NOMO-1 treated with DMSO at 0.1 percent for 48 hours (cell line): ENCODE data around the gene ANAPC4.

Source experiments
- DNase-seq: peaks from one replicate; lab custom pipeline; 2025; ENCODE audit not compliant: unreplicated experiment; lab: John Stamatoyannopoulos, UW

The ANAPC4 gene

DNA sequence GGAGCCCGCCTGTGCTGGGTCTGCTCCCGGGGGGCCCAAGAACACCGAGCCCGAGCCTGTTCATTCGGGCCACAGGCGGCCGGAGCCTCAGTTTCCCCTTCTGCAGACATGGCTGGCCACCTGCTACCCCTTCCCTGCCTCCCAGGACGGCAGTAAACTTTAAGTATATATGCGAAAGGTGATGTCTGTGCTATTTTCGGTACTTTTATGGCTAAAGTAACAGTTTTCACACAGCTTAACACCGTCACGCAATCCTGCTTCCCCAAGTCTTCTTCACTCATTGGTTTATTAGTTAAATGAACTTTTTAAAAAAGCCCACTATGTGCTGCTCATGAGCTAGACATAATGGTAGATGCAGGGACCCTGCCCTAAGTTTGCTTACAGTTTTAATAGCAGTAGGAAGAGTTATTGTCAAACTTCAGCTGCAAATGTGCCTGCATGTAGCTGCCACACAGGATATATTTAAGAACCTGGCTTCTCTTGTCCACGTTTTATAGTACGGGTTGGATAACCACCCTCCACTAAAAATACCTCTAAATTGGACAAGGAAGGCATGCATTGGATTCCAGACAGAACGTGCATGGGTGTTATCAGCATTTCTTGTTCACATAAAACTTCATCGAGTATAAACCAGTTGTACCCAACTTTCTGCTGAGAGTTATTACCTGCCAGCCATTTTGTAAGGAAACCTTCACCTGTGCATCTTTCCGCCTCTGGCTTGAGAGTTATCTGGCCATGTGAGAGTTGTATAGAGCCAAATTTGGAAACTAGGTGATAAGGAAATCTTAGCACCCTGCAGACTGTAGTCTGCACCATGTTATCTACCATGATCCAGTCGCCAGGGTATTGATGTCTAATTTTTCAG, 741 bp downstream of the ANAPC4 start:
- peak; percentile 19 for DNase-seq

DNA sequence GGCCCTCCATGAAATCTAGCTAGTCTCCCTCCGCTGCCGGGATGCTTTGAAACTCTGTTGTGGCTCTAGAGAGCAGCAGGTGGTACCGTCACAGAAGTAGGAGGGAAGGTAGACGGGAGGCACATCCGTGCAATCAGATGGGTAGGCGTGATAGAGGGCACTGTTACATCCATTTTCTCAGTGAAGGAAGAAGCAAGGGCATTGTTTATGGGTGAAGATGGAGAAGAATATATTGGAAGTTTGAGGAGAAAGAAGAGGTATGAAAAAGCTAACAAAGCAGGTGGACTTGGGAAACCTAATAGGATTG, 1.3 kb downstream of the ANAPC4 start:
- no peak for DNase-seq

GRCh38 chr4:25379591-25379990, 2.5 kb downstream of the ANAPC4 start:
- DNase-seq, result no peak

GRCh38 chr4:25383647-25384046, 6.6 kb downstream of the ANAPC4 start:
- no peak for DNase-seq

- DNase-seq, result no peak
Observed at GRCh38 chr4:25386926-25387325, 9.9 kb downstream of the ANAPC4 start.

- DNase-seq, result no peak
Observed at GRCh38 chr4:25397305-25397704, 20.2 kb downstream of the ANAPC4 start.

GRCh38 chr4:25399510-25399909, 22.4 kb downstream of the ANAPC4 start:
- no peak for DNase-seq

DNA sequence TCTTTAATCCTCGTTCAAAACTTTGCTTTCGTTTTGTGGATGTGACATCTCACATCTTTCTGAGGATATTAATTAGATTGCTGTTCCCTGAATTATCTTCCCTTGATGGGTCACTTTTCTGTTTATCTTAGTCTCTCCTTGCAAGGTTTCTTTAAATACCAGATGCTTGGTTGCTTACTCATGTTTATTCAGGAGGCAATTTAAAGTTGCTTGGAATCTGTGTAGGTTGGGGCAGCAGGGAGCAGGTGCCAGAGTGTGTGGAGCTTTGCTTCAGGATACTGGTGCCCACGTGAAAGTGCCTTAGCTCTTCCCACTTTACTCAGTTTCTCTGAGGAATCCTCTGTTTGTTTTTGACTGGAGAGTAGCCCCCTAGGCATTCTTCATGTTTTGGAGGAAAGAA, 24.0 kb downstream of the ANAPC4 start:
- DNase-seq, result no peak

GRCh38 chr4:25402521-25402920, 25.5 kb downstream of the ANAPC4 start:
- no peak for DNase-seq

DNA sequence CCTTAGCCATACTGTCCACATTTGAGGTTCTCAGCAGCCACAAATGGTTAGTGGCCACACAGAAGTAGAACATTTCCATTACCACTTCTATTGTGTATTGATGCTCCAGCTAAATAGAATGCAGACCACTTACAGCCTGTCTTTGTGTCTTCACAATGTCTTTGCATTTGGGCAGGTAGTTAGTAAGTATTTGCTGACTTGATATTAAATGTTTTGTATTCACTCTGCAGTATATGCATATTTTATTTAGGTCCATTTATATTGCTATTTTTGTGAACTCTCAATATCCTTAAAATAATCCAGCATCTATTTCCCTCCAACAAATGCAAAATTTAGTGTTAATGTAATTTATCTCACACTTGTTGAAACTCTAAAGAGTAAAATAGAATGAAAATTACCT, 26.6 kb downstream of the ANAPC4 start:
- DNase-seq, result no peak

GRCh38 chr4:25405453-25405852, 28.4 kb downstream of the ANAPC4 start:
- no peak for DNase-seq

DNA sequence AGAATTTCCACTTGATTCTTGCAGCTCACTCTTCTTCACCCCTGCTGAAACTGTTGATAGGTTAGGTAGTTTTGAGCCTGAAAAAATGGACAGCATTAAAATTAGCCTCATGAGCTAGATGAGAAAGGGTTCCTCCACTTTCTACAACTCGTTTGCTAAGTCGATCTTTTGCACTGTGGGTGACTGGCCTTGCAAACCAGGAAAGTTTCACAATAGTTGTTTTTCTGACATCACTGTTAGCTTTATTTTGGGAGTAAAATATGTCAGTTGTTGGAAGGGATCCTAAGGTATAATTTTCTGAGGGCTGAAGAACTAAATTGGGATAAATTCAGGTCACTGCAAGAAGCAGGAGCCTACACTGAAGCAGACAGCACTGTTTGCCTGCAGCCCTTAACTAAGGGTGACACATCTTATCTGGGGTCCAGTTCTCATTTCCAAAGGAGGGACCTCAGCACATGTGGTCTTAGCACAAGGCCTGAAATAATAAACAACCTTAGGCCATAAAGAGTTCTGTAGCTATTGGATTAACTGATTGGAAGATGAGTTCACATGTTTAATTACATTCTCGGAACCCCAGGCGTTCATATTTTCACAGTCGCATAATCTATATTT, 29.1 kb downstream of the ANAPC4 start:
- no peak for DNase-seq

- no peak for DNase-seq
Observed at GRCh38 chr4:25410820-25411529, 33.9 kb downstream of the ANAPC4 start.

DNA sequence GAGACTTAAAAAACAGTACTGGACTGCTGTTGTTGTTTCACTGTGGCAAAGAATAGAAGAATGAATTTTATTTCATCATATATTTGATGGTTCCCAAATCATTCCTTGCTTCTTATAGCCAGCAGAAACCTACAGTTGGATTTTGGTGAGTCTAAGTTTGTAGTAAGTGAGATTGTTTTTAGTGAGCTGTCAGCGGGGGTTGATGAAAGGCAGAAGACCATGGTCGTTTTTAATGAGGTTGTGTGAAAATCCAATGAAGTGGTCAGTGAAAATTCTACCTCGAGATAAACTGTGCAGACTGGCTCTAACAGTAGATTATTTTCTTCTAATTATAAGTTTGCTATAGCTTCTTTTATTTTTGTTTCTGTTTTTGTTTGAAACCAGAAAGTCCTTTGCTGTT, 36.2 kb downstream of the ANAPC4 start:
- no peak for DNase-seq

DNA sequence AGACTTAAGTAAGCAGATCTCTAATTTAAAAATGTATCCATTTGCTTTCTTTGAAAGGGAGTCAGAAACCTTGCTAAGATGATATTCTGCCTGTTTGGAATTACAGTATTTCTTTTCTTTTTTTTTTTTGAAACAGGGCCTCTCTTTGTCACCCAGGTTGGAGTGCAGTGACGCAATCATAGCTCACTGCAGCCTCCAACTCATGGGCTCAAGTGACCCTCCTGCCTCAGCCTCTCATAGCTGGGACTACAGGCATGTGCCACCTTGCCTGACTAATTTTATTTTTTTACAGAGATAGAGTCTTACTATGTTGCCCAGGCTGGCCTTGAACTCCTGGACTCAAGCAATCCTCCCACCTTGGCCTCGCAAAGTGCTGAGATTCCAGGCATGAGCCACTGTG, 40.0 kb downstream of the ANAPC4 start:
- DNase-seq, result no peak

GRCh38 chr4:25420931-25421330, 43.9 kb downstream of the ANAPC4 start:
- DNase-seq, result no peak

DNA sequence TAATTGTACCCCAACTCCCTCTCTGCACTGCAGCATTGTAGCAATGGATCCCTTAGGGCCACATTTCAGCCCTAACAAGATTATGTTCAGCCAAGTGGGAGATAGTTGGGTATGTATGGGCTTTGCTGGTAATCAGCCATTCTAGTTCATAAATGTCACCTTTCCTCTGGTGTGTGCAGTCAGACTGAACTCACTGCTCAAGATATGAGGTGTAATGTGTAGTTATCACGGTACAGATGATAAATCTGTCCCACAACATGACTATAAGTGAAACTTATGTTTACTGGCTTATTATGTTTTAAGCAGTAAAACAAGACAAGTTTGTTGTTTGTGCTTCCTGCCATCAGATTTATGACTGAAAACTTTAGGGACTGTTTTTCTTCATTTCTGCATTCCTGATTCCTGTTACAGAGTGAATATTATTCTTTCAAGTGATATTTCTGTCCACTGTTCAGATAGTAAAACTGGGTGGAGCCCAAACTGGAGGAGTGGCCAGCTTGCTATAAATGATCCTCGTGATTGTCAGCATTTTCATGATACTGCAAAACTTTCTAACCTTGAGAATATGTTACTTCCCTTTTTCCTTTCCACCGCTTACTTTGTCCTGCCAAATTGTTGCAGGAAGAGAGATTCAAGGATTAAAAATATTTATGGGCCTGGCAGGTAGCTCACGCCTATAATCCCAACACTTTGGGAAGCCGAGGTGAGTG, 44.9 kb downstream of the ANAPC4 start:
- peak; percentile 41 for DNase-seq

DNA sequence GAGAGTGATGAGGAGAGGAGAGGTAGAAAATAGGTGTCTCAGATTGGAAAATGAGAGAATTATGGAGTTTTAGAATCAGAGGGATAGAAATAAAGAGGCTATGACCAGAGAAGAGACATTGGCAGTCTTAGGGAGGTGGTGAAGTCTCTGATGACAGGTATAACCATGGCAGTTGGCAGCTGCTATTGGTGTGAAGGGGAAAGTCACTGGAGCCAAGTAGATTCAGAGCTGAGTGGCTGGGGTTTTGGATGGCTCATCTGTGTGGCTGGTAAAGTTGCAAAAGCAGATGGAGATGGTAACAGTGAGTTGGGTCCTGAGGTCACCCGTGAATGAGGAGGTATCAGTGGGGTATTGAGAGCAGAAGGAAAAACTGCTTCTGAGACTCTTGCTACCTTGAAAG, 46.5 kb downstream of the ANAPC4 start:
- no peak for DNase-seq

DNA sequence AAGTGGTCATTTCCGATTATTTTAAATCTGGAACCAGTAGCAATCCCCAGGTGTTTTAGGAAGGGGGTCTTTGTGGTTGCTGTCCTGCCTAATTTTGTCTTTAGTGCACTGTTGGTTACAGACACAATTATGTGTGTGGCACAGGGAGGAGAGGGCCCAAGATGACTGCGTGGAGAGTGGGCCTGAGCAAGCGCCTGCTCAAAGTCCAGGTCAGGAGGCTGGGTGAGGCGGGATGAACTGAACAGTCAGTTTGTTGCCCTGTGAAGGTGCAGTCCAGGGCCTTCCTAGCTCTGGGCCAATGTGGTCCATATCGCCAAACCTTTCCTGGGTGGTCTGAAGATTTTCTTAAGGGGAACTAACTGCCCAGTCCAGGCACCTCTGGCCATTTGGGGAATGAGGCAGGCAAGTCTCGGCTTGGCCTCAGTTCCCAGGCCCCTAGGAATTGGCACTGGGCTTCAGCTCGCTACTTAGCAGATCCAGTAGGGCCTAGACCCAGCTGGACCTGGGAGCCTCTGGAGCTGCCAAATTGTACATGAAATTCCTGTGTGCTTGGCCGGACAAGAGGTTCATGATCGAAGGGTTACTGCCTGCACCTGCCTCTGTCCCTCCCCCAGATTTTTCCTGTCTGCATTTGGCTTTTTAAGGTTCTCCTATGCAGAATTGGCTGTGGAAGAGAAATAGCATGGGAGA, 47.6 kb downstream of the ANAPC4 start:
- DNase-seq, result no peak

GRCh38 chr4:25425361-25425760, 48.3 kb downstream of the ANAPC4 start:
- no peak for DNase-seq

DNA sequence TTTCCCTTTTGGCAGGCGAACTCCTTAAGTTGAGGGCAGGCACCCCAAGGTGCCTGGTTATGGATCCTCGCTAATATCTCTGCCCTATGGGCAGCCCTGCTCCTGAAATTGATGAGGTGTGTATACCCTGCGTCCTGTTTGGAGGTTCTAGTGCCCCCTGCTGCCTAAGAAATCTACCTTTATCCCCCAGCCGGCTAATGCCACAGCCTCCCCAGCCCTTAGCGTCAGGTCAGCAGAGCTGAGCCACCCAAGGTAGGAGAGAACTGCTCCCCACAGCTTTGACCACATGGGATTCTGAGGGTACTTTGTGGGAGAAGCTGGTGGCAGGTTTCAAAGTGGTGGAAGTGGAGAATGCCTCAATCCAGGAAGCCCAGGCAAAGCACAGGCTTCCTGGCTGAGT, 50.8 kb downstream of the ANAPC4 start:
- no peak for DNase-seq
